ENCODE results near the gene LCLAT1. TPM values are rescaled to one million over a fixed set of nuclear protein-coding genes. Genes with fewer than 3 reads are reported as not detected.

The LCLAT1 gene
- total RNA-seq, 1 donor from 2014 or later = 16.0 TPM

GRCh38 chr2:30692829-30693275, 245.8 kb downstream of the LCLAT1 start:
- H3K27ac Mint-ChIP-seq (ENCODE audit: unreplicated experiment) = no peak overlapping the region
- no peaks in the 10 kb centered on the region for H3K36me3 Mint-ChIP-seq (ENCODE audit: unreplicated experiment)
- peaks cover 6% of the 10 kb centered on the region for H3K27me3 Mint-ChIP-seq (ENCODE audit: unreplicated experiment)
- peaks cover 3% of the 10 kb centered on the region for H3K9me3 Mint-ChIP-seq (ENCODE audit: unreplicated experiment)
- DNase-seq = no peak
- TF ChIP-seq CTCF (IDR thresholded peaks at IDR 0.05; ENCODE audit: partially characterized antibody, unreplicated experiment) = no peak
- no peak overlapping the region for H3K4me3 Mint-ChIP-seq (ENCODE audit: unreplicated experiment)
- H3K4me1 Mint-ChIP-seq (ENCODE audit: low read depth, unreplicated experiment) = peaks cover 12% of the 10 kb centered on the region

Other genes starting within 250 kb of the LCLAT1 start
- 112 TPM for gene LBH, start 215.7 kb upstream of the LCLAT1 start, total RNA-seq (ENCODE audit: unreplicated experiment)